Astrocyte (in vitro differentiated cells and primary cell): ENCODE measurements around the gene DMP1. TPM values are rescaled to one million over a fixed set of nuclear protein-coding genes. Genes with fewer than 3 reads are reported as not detected.
A peak's percentile ranks its signal among the peaks of the same experiment; 100 is the strongest.

Source experiments
- DNase-seq: peaks from one replicate; pipeline ENCODE4 v3.0.0-alpha.2; 2010; ENCODE audit warnings: low read depth
- FAIRE-seq: peaks from 2 replicates; lab custom pipeline; 2011; peaks lifted over from hg19 to GRCh38; lab: Jason Lieb, UNC
- H2AFZ ChIP-seq: 2 replicates; pipeline ENCODE4 v1.6.0; 2012; ENCODE audit warnings: low read depth, low read length, inconsistent platforms
- H3K27ac ChIP-seq: 2 replicates; pipeline ENCODE4 v1.5.1; 2011; ENCODE audit warnings: low read depth, low read length, inconsistent platforms
- H3K27me3 ChIP-seq: 2 replicates; pipeline ENCODE4 v1.6.0; 2011; ENCODE audit warnings: low read length, inconsistent platforms; ENCODE audit not compliant: insufficient read depth
- H3K36me3 ChIP-seq: 2 replicates; pipeline ENCODE4 v1.5.1; 2011; ENCODE audit warnings: low read length, inconsistent platforms; ENCODE audit not compliant: insufficient read depth
- H3K4me1 ChIP-seq: 2 replicates; pipeline ENCODE4 v1.5.1; 2011; ENCODE audit warnings: low read length, inconsistent platforms; ENCODE audit not compliant: insufficient read depth
- H3K4me2 ChIP-seq: 2 replicates; pipeline ENCODE4 v1.6.0; 2012; ENCODE audit warnings: low read length, inconsistent platforms
- H3K4me3 ChIP-seq: 2 replicates; pipeline ENCODE4 v1.5.1; 2011; ENCODE audit warnings: low read depth, mild to moderate bottlenecking, low read length, inconsistent platforms; ENCODE audit not compliant: insufficient read depth
- H3K79me2 ChIP-seq: 2 replicates; pipeline ENCODE4 v1.6.0; 2012; ENCODE audit warnings: mild to moderate bottlenecking, low read length, inconsistent platforms; ENCODE audit not compliant: insufficient read depth
- H3K9ac ChIP-seq: 2 replicates; pipeline ENCODE4 v1.6.0; 2012; ENCODE audit warnings: mild to moderate bottlenecking, low read length, inconsistent platforms
- H3K9me3 ChIP-seq: 2 replicates; pipeline ENCODE4 v1.5.1; 2012; ENCODE audit warnings: low read depth, mild to moderate bottlenecking, low read length, inconsistent platforms; ENCODE audit not compliant: insufficient read depth
- H4K20me1 ChIP-seq: 2 replicates; pipeline ENCODE4 v1.6.0; 2012; ENCODE audit warnings: low read length, inconsistent platforms; ENCODE audit not compliant: insufficient read depth
- H3K27ac Mint-ChIP-seq: one replicate; pipeline ENCODE4 v1.8.0; 2021; ENCODE audit warnings: mild to moderate bottlenecking, mixed read lengths; ENCODE audit not compliant: unreplicated experiment
- H3K27me3 Mint-ChIP-seq: one replicate; pipeline ENCODE4 v1.8.0; 2021; ENCODE audit warnings: low read depth, mixed read lengths; ENCODE audit not compliant: unreplicated experiment
- H3K36me3 Mint-ChIP-seq: one replicate; pipeline ENCODE4 v1.8.0; 2021; ENCODE audit warnings: low read depth, mixed read lengths; ENCODE audit not compliant: unreplicated experiment
- H3K4me1 Mint-ChIP-seq: one replicate; pipeline ENCODE4 v1.8.0; 2021; ENCODE audit warnings: low read depth, mixed read lengths; ENCODE audit not compliant: unreplicated experiment
- H3K4me3 Mint-ChIP-seq: one replicate; pipeline ENCODE4 v1.8.0; 2021; ENCODE audit warnings: mild to moderate bottlenecking, moderate library complexity, mixed read lengths; ENCODE audit not compliant: unreplicated experiment
- H3K9me3 Mint-ChIP-seq: one replicate; pipeline ENCODE4 v1.8.0; 2021; ENCODE audit warnings: mild to moderate bottlenecking, mixed read lengths; ENCODE audit not compliant: unreplicated experiment
- EZH2 ChIP-seq: IDR thresholded peaks from 2 replicates; pipeline ENCODE4 v1.6.1; 2012; ENCODE audit warnings: mild to moderate bottlenecking, low read length, inconsistent platforms; ENCODE audit not compliant: insufficient read depth
- total RNA-seq: library from RNA; stranded (reverse); gene quantifications from 2 replicates; pipeline ENCODE4 v1.2.1, GENCODE V29; 2021
- TF ChIP-seq, protein P1 (sequence below): IDR thresholded peaks from 2 replicates; pipeline ENCODE4 v1.5.1; 2011; ENCODE audit warnings: low read depth, mild to moderate bottlenecking, inconsistent platforms, low read length, moderate library complexity; ENCODE audit not compliant: insufficient read depth

The DMP1 gene
- total RNA-seq, 1 donor from 2014 or later = 0.11 TPM

DNA sequence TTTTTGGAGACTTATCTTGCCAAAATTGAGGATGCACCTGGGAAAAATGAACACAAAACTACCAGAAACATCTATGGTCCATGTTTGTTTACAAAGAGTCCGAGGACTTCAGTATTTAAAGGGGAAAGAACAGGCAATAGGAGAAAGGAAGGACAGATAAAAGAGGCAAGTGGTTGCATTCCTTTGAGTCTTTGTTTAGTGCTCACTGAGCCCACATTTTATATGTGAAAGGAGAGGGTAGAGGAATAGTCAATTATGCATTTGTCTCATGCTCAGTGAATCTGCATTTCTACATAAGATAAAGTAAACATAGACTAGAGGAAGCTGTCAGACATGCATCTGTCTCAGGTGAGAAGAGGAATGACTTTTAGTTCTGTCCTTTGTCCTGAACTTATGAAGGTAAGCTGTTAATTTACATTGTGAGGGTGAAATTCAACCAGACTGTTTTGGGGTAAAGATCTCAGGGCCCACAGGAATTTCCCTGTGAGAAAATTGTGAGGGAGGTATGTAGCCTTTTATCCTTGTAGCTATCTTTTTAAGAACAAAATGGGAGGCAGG, 4.5 kb downstream of the DMP1 start:
- no peak overlapping the region for H3K4me3 ChIP-seq
- TF ChIP-seq, protein P1, sequence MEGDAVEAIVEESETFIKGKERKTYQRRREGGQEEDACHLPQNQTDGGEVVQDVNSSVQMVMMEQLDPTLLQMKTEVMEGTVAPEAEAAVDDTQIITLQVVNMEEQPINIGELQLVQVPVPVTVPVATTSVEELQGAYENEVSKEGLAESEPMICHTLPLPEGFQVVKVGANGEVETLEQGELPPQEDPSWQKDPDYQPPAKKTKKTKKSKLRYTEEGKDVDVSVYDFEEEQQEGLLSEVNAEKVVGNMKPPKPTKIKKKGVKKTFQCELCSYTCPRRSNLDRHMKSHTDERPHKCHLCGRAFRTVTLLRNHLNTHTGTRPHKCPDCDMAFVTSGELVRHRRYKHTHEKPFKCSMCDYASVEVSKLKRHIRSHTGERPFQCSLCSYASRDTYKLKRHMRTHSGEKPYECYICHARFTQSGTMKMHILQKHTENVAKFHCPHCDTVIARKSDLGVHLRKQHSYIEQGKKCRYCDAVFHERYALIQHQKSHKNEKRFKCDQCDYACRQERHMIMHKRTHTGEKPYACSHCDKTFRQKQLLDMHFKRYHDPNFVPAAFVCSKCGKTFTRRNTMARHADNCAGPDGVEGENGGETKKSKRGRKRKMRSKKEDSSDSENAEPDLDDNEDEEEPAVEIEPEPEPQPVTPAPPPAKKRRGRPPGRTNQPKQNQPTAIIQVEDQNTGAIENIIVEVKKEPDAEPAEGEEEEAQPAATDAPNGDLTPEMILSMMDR = no peak
- TF ChIP-seq EZH2 = no peak
- peaks cover 32% of the 10 kb centered on the region for H3K4me1 Mint-ChIP-seq
- no peak for FAIRE-seq
- DNase-seq = no peak
- H3K9me3 Mint-ChIP-seq = no peaks in the 10 kb centered on the region
- H3K79me2 ChIP-seq = no peaks in the 10 kb centered on the region
- peaks cover 17% of the 10 kb centered on the region for H3K4me1 ChIP-seq
- no peak overlapping the region for H3K27ac Mint-ChIP-seq
- no peak overlapping the region for H3K9ac ChIP-seq
- H3K27me3 Mint-ChIP-seq = no peaks in the 10 kb centered on the region
- no peaks in the 10 kb centered on the region for H3K27me3 ChIP-seq
- H3K36me3 ChIP-seq = no peaks in the 10 kb centered on the region
- no peaks in the 10 kb centered on the region for H4K20me1 ChIP-seq
- H3K36me3 Mint-ChIP-seq = no peaks in the 10 kb centered on the region
- no peak overlapping the region for H3K4me2 ChIP-seq
- H3K9me3 ChIP-seq = no peaks in the 10 kb centered on the region
- no peak overlapping the region for H3K4me3 Mint-ChIP-seq
- no peak overlapping the region for H2AFZ ChIP-seq
- H3K27ac ChIP-seq = no peak overlapping the region

DNA sequence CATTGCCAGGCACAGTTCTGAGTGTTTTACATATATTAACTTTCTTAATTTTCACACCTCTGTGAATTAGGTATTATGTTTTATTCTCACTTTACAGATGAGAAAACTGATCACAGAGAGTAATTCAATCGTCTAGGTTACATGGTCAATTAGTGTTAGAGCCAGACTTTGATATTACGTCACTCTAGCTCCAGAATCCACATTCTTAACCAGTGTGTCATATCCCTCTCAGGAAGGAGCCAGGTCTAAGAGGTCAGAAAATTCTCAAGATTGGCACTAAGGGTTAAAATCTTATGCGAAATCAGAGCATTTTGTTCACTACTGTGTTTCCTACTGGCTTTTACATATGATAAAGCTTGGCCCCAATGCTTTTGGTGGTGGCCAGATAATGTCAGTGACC, 7.4 kb downstream of the DMP1 start:
- Mint-ChIP-seq H3K4me1 (peaks cover 34% of the 10 kb centered on the region), H3K36me3 (no peaks in the 10 kb centered on the region), H3K9me3 (peaks cover 4% of the 10 kb centered on the region), H3K27ac (peak overlapping the region; percentile 47), H3K27me3 (no peaks in the 10 kb centered on the region), H3K4me3 (no peak overlapping the region)
- H3K27me3 ChIP-seq = no peaks in the 10 kb centered on the region
- H3K4me3 ChIP-seq = no peak overlapping the region
- DNase-seq = peak; percentile 71
- H3K79me2 ChIP-seq = no peaks in the 10 kb centered on the region
- no peaks in the 10 kb centered on the region for H4K20me1 ChIP-seq
- FAIRE-seq = peak; percentile 58
- no peaks in the 10 kb centered on the region for H3K9me3 ChIP-seq
- H3K9ac ChIP-seq = no peak overlapping the region
- no peaks in the 10 kb centered on the region for H3K36me3 ChIP-seq
- H3K27ac ChIP-seq = no peak overlapping the region
- TF ChIP-seq, protein P1 = no peak
- TF ChIP-seq EZH2 = no peak
- H3K4me2 ChIP-seq = peak overlapping the region; percentile 47
- H2AFZ ChIP-seq = no peak overlapping the region
- peaks cover 19% of the 10 kb centered on the region for H3K4me1 ChIP-seq

DNA sequence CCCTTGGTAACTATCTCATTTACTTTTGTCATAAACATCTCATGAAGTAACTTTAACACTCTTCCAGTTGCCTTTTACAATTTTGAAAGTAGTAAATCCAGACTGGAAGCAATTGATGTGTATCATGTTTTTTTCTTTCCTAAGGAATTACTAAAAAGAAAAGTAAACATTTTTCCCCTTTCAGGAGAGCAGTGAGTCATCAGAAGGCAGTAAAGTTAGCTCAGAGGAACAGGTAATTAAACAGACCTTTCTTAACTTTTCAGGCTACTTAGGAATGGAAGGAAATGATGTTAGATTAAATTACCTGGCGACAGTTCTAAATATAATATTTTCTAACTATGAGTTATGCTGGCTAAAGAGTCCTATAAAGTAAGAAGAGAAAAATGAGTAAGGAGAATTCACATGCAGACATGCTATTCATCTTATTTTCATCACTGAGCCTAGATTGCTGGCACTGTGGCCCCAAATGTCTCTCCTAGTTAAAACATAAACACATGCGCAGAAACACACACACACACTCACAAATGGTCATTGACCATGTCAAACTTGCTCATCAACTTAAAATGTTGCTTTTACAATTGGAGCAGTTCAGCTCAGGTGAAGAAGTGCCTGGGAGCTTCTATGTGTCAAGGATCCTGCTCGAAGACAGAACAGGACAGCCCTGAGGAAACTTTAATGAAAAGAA, 9.3 kb downstream of the DMP1 start:
- no peak overlapping the region for H2AFZ ChIP-seq
- H3K27me3 ChIP-seq = no peaks in the 10 kb centered on the region
- H3K4me1 Mint-ChIP-seq = peaks cover 29% of the 10 kb centered on the region
- H3K9me3 Mint-ChIP-seq = peaks cover 4% of the 10 kb centered on the region
- H3K4me1 ChIP-seq = peaks cover 19% of the 10 kb centered on the region
- H3K4me3 Mint-ChIP-seq = no peak overlapping the region
- H3K9me3 ChIP-seq = no peaks in the 10 kb centered on the region
- DNase-seq (peak; percentile 16), FAIRE-seq (no peak)
- H4K20me1 ChIP-seq = no peaks in the 10 kb centered on the region
- no peaks in the 10 kb centered on the region for H3K36me3 Mint-ChIP-seq
- TF ChIP-seq EZH2 = no peak
- TF ChIP-seq, protein P1 = no peak
- no peaks in the 10 kb centered on the region for H3K79me2 ChIP-seq
- H3K4me2 ChIP-seq = peak overlapping the region; percentile 38
- no peaks in the 10 kb centered on the region for H3K36me3 ChIP-seq
- no peak overlapping the region for H3K4me3 ChIP-seq
- H3K27me3 Mint-ChIP-seq = no peaks in the 10 kb centered on the region
- H3K27ac ChIP-seq = no peak overlapping the region
- peak overlapping the region; percentile 64 for H3K27ac Mint-ChIP-seq
- H3K9ac ChIP-seq = no peak overlapping the region
